KOPT-K1 (cell line): Measurements from ENCODE around the gene ELOVL5.
A peak's percentile ranks its signal among the peaks of the same experiment; 100 is the strongest.

ENCODE experiments used
- H3K27ac ChIP-seq: fragments of 200-600 bp; sonication (generic); 2 replicates; pipeline ENCODE4 v1.5.1; 2016; ENCODE audit warnings: antibody characterized with exemption, mild to moderate bottlenecking, low read depth, low read length; ENCODE audit not compliant: poor library complexity, severe bottlenecking
- H3K36me3 ChIP-seq: fragments of 200-600 bp; sonication (generic); 2 replicates; pipeline ENCODE4 v1.5.1; 2017; ENCODE audit warnings: antibody characterized with exemption, mild to moderate bottlenecking, low read length, moderate library complexity; ENCODE audit not compliant: insufficient read depth
- H3K9me3 ChIP-seq: fragments of 200-600 bp; sonication (generic); 2 replicates; pipeline ENCODE4 v1.5.1; 2017; ENCODE audit warnings: antibody characterized with exemption, low read length, mild to moderate bottlenecking; ENCODE audit not compliant: insufficient read depth, poor library complexity, severe bottlenecking

The ELOVL5 gene

DNA sequence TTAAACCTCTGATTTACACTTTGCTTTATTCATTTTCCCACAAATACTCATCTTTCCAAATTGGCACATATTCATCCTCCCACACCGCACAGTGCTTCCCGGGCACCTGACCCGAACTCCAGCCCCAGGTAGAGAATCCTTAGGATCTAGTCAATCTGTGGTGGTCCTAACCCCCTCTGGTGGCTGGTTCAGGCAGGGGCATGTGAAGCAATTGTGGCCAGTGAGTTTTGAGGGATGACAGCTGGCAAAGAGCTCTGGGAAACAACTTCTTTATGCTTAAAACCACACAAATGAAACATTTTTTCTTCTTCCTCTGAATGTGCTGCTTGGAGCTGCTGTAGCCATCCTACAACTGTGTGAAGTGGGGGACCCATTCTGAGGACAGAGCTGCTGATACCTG is 54.7 kb downstream of the ELOVL5 start:
- Histone ChIP-seq H3K36me3 (peaks cover 61% of the 10 kb centered on the region), H3K27ac (peak overlapping the region; percentile 99), H3K9me3 (no peaks in the 10 kb centered on the region)

DNA sequence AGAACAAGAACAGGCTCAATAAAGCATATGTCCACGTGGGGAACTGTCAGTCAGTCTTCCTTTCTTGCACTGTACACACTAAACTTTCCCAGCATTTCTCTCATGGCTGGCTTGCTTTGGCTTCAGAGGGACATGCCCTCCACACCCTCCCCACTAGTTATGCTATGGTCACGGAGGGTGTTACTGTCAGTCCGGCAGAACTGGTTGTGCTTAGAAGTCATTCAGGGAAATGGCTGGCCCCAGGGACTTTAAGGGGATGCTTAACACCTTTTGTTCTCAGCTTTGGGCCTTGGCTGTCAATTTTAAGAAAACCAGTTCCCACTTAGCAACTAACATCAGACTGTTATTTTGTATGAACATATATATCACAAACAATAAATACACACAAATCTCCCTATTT is 55.1 kb downstream of the ELOVL5 start:
- Histone ChIP-seq H3K36me3 (peaks cover 65% of the 10 kb centered on the region), H3K9me3 (no peaks in the 10 kb centered on the region)

DNA sequence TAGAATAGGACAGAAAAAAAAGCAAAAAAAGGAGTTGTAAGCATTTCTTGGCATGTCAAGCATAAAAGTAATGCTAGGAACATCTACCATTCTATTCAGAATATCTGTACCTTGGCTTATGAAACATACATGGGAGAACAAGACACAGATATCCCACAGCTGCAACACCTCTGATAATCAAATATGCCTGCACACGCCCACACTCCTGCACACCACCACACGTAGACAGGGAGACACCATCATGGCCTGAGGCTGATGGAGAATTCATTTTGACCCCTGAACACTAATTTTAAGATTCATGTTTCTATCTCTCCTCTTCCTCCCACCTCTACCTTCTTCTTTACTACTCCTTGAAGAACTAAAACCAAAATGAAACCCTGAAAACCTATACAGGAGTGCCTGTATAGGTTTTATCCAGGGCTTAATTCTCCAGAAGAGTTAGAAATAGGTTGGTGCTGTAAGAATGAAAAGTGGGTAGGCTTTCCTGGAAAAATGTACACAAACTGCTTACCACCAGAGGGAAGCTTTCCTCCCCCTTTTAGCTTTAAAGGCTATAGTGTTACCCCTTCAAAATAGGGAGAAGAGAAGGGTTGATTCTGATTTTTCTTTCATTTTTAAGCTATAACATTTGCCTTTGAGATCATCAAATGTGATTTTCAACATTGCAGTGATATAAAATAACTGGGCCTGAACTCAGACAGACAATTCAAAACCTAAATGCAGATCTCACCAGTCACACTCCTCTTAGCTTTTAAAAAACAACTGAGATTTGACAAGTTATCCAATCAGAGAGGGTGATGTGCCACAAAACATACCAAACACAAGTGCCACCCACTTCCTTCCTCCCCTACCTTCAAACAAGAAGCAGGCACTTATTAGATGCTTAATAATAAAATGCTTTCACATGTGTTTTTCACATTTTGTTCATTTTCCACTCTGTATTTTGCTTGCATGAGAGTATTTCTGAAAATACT is 57.9 kb downstream of the ELOVL5 start:
- H3K36me3 ChIP-seq = peaks cover 89% of the 10 kb centered on the region
- H3K9me3 ChIP-seq = no peaks in the 10 kb centered on the region
- H3K27ac ChIP-seq = peak overlapping the region; percentile 99

More for the DNA sequence above, 55.1 kb downstream of the ELOVL5 start:
- H3K27ac ChIP-seq = peak overlapping the region; percentile 99

DNA sequence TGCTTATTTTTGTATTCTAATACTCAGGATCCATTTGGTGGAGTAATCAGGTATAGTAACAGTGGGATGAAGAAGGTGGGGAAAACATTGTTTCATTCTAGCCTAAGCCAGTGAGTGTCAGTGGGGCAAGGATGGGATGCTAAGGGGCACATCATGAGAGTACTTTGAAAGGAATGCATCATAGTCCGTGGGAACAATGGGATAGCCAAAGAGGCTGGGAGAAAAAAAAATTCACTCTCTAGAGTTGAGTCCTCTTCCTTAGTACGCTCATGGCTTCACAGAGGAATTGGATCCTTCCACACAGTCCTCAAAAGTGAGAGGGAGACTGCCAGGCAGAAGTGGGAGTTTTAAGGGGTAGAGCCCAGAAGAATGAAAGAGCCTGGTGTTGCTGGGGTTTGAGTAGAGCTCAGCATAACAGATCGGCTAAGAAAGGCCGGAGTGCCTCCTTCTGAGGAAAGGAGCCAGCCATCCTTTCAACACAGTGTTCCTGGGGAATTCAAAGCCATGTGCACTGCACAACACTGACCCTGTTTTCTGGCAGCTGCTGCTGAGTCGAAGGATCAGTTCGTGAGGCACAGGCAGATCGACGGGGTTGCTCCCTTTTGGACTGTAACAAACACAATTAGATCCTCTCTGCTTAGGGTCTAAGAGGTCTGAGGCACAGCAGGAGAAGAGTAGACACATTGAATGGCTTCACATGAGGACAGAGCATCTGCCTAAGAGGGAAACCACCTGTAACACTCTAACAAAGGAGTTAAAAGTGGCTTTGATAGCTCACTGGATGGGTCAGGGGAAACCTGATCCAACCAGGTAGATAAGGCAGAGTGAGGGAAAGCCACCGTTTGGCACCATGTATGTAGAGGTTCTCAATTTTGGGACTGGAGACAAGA is 61.2 kb downstream of the ELOVL5 start:
- Histone ChIP-seq H3K36me3 (peaks cover 94% of the 10 kb centered on the region), H3K27ac (peak overlapping the region; percentile 42), H3K9me3 (no peaks in the 10 kb centered on the region)

DNA sequence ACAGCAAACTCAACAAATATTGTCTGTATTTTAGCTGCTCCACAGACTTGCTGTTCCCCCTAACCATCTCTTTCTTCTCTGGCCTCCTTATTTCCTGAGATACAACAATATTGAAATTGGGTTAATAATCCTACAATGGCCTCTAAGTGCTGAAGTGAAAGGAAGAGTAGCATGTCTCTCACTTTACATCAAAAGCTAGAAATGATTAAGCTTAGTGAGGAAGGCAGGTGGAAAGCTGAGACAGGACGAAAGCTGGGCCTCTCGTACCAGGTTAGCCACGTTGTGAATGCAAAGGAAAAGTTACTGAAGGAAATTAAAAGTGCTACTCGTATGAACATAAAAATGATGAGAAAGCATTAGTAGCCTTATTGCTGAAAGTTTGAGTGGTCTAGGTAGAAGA is 63.8 kb downstream of the ELOVL5 start:
- Histone ChIP-seq H3K27ac (peak overlapping the region; percentile 44), H3K36me3 (peaks cover 94% of the 10 kb centered on the region), H3K9me3 (no peaks in the 10 kb centered on the region)

DNA sequence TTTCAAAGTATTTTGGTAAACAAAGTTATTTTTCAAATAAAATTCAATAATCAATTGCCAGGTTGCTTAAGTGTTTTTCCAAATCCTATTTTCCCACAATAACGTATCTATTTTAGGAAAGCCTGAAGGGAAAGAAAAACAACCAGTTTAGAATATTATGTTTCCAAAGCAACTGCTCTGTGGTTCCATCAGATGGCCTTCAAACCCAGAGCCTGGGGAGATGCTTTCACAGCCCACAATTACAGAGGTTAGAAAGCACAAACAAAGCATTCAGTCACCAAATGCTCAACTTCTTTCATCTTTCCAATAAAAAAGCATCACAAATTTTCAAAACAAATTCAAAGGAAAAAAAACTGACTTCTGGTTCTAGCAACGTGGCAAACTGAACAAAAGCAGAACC is 66.0 kb downstream of the ELOVL5 start:
- Histone ChIP-seq H3K27ac (no peak overlapping the region), H3K9me3 (no peaks in the 10 kb centered on the region), H3K36me3 (peaks cover 94% of the 10 kb centered on the region)

DNA sequence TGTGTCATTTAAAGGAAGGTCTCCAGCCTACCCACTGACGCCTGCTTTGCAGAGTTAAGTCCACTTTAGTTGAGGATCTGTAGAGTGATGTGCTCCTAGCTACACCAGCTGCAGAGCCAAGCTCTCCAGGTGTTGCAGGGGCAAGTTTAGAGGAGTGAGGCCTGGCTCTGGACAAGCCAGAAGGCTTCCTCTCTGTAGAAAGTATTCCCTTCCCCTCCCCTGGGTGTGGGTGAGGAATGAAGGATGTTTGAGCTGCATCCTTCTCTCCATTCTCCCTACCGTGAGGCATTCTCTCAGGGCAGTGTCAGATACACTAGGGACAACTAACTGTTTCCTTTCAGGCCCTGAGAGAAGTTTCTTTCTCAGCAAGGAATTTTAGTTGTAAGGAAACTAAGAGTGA is 66.5 kb downstream of the ELOVL5 start:
- H3K27ac ChIP-seq = peak overlapping the region; percentile 24
- H3K9me3 ChIP-seq = no peaks in the 10 kb centered on the region
- peaks cover 94% of the 10 kb centered on the region for H3K36me3 ChIP-seq

DNA sequence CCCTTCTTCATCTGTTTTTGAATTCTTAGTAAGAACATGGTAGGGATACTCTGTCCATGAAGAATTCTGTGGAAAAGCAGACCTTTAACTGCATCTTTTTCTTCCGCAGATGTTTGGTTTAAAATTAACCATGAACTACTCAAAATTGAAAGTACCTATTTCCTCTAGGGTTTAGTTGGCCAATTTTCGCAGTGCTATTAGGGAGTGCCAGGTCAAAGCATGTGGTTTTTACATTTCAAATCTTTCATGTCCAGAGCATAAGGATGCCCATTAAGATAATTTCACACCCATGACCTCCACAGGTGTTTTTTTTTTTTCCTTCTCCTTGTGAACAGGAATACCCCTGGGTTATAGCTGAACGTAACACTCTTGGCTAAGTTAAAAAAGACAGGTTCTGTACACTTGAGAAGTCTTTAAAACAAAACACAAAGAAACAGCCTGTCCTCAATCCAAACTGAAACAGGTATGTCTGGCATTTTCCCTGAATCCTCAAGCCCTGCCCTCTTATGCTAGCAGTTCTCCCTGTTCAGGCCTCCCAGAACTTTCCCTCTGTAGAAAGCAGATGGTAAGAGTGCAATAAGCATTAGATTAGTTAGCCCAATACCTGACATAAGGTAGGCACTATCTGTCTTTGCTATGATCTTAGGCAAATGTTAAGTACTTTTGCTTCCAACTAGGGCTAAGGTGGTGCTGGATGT is 67.1 kb downstream of the ELOVL5 start:
- Histone ChIP-seq H3K9me3 (no peaks in the 10 kb centered on the region), H3K27ac (peak overlapping the region; percentile 24), H3K36me3 (peaks cover 96% of the 10 kb centered on the region)

DNA sequence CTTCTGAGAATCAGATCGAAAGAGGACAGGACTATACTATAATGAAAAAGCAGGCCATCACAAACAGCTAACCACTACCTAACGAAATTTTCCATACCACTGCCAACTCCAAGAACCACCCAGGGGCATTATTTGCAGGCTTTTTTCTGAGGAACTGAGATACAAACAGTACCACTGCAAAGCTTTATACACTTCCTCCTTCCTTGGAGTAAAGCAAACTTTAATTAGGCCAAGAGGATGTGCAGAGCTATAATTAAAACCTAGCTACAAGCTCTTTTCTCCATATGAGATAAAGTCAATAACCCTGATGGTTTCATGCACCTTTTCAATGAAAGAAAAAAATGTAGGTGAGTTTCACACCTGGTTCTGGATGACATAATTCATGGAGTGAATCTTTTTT is 68.5 kb downstream of the ELOVL5 start:
- Histone ChIP-seq H3K9me3 (no peaks in the 10 kb centered on the region), H3K27ac (no peak overlapping the region), H3K36me3 (peaks cover 99% of the 10 kb centered on the region)

DNA sequence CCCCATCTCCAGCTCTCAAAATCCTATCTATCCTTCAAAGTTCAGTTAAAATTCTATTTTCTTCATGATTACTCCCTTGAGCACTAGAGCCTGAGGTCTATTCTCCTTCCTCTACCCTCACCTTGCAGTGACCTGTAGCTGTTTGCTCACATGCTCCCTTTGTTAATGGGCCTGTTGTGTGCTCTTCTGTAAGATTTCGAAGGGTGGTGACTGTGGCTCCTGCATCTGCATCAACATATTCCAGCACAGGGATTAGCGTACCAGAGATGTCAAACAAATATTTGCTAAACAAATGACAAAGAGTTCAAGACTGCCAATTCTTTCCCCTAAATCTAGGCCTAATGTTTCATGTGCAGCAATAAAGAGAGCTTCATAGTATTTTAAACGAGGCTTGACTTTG is 69.5 kb downstream of the ELOVL5 start:
- Histone ChIP-seq H3K27ac (peak overlapping the region; percentile 4), H3K9me3 (no peaks in the 10 kb centered on the region), H3K36me3 (peaks cover 100% of the 10 kb centered on the region)

DNA sequence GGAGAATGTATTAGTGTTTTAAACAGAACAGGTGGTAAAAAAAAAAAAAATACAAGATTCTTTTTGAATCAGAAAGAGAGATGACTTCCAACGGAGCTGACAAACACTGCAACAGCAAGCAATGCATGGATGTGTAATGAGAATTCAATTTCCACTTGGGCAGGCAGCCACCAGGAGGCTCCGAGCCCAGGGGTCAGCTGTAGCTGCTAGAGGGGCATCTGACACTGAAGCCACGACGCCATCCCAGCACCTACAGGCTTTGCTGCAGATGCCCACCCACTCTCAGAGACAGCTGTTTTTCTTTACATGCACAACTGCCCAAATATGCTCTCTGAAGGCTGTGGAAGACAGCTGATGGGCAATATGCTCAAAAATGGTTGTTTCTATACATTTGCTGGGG is 75.4 kb downstream of the ELOVL5 start:
- Histone ChIP-seq H3K9me3 (no peaks in the 10 kb centered on the region), H3K27ac (no peak overlapping the region), H3K36me3 (peaks cover 100% of the 10 kb centered on the region)

DNA sequence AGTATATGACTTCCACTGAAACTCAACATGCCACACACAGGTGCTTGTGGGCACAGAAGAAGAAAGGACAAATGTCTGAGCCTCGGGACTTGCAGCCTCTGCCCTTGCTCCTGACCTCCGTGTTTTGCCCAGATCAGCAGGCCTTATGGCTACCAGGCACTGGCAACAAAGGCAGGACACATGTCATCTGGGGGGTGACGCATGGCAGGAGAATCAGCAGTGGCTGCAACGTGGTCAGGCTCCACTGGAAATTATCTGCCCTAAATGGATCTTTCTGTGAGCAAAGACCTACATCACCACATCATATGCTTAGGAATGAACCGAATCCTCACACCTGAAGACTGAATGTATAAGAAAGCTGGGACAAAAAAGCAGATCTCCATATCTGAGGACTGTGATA is 78.9 kb downstream of the ELOVL5 start:
- Histone ChIP-seq H3K36me3 (peaks cover 100% of the 10 kb centered on the region), H3K9me3 (no peaks in the 10 kb centered on the region), H3K27ac (no peak overlapping the region)

DNA sequence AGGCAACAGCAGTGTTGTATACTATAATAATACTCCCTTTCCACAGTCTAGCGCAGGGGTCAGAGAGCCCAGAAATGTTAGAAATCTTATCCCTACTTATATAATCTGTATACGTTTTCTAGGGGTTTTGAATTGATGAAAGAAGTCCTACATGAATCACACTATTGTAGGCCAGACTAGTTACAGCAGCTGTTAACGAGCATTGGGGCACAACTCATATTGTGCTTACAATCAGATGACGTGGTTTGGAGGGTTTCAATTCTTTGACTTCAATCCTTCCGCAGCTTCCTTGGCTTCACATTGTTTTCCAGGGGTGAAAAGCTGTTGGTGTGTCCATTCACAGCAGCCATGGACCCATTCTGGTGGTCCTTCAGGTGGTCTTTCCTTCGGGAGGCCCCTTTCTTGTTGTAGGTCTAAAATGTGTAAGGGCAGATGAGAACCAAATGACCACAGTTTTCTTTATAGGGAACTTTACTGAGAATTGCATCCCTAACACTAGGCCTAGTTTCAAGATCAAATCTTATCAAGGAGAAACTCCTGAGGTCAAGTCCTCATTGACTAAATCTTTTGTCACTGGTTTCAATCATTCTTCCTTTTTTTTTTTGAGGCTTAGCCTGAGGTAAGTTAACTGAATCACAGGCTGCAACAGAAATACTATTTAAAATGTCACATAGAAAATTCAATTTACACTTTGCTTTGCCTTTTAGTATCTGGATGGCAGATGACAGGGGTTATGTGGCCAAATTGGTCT is 79.7 kb downstream of the ELOVL5 start:
- Histone ChIP-seq H3K9me3 (no peaks in the 10 kb centered on the region), H3K36me3 (peaks cover 100% of the 10 kb centered on the region), H3K27ac (no peak overlapping the region)

DNA sequence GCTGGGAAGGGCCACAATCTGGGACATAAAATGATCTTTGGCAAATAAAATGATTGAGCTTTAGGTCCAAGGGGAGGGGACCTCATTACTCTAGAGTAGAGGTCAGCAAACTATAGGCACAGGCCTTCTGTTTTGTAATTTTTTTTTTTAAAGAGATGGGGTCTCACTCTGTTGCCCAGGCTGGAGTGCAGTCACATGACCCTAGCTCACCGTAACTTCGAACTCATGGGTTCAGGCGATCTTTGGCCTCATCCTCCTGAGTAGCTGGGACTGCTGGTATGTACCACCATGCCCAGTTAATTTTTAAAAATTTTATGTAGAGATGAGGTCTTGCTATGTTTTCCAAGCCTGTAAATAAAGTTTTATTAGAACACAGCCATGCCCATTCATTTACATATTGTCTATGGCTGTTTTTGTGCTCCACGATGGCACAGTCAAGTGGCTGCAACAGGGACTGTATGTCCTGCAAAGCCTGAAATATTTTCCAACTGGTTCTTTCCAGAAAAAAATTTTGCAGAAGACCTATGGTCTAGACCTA is 82.1 kb downstream of the ELOVL5 start:
- Histone ChIP-seq H3K9me3 (no peaks in the 10 kb centered on the region), H3K27ac (no peak overlapping the region), H3K36me3 (peaks cover 100% of the 10 kb centered on the region)
